PFSK-1 (cell line): ENCODE measurements around the gene CFAP57.

ENCODE experiments used
- FOXP2 ChIP-seq: optimal IDR thresholded peaks from 2 replicates; pipeline ENCODE3; 2011; ENCODE audit warnings: borderline replicate concordance, control low read depth, inconsistent platforms; ENCODE audit not compliant: insufficient read depth; ENCODE audit errors: extremely low read length, extremely low read depth
- POLR2AphosphoS5 ChIP-seq: IDR thresholded peaks from 2 replicates; pipeline ENCODE4 v1.6.1; 2012; ENCODE audit warnings: low read depth, mild to moderate bottlenecking, control low read depth, low read length, moderate library complexity
- REST ChIP-seq, 2 experiments: IDR thresholded peaks; 2 replicates each; pipeline versions ENCODE4 v1.6.1 to v1.8.0; 2011 to 2012; ENCODE audit warnings: low read depth in 2 of 2, low read length in 2 of 2, control low read depth in 1 of 2, inconsistent platforms in 1 of 2, mild to moderate bottlenecking in 1 of 2, moderate library complexity in 1 of 2; ENCODE audit not compliant: insufficient read depth in 1 of 2
- SIN3A ChIP-seq: IDR thresholded peaks from 2 replicates; pipeline ENCODE4 v1.6.1; 2012; ENCODE audit warnings: mild to moderate bottlenecking, low read length, moderate library complexity, borderline replicate concordance; ENCODE audit not compliant: insufficient read depth
- TAF1 ChIP-seq: IDR thresholded peaks from 2 replicates; pipeline ENCODE4 v1.6.1; 2012; ENCODE audit warnings: low read length, control low read depth, borderline replicate concordance; ENCODE audit not compliant: insufficient read depth

CFAP57 gene

GRCh38 chr1:43232074-43232473, 59.9 kb downstream of the CFAP57 start:
- TF ChIP-seq SIN3A (no peak), POLR2AphosphoS5 (no peak), TAF1 (no peak), FOXP2 (no peak), REST (IDR thresholded peaks at IDR 0.05; ENCODE audit: insufficient read depth in 1 of 2, low read depth in 2 of 2, low read length in 2 of 2) (no peak)

- no peak for TF ChIP-seq POLR2AphosphoS5
Observed at GRCh38 chr1:43232482-43232881, 60.4 kb downstream of the CFAP57 start.

- TF ChIP-seq POLR2AphosphoS5: no peak
- TF ChIP-seq FOXP2: no peak
- no peak for TF ChIP-seq SIN3A
- TF ChIP-seq REST (IDR thresholded peaks at IDR 0.05; ENCODE audit: insufficient read depth in 1 of 2, low read depth in 2 of 2, low read length in 2 of 2): no peak
Observed at GRCh38 chr1:43233631-43234030, 61.5 kb downstream of the CFAP57 start.

DNA sequence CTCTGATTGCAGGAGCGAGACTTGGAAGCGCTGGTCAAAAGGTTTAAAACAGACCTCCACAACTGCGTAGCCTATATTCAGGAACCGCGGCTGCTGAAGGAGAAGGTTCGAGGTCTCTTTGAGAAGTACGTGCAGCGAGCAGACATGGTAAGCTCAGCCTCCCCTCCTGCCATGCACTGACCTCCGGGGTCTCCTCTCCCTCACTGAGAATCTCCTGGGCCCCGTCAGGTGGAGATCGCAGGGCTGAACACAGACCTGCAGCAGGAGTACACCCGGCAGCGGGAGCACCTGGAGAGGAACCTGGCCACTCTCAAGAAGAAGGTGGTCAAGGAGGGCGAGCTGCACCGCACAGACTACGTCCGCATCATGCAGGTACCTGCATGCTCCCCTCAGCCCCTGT, 62.1 kb downstream of the CFAP57 start:
- no peak for TF ChIP-seq REST (IDR thresholded peaks at IDR 0.05; ENCODE audit: insufficient read depth in 1 of 2, low read depth in 2 of 2, low read length in 2 of 2)
- TF ChIP-seq FOXP2: no peak

DNA sequence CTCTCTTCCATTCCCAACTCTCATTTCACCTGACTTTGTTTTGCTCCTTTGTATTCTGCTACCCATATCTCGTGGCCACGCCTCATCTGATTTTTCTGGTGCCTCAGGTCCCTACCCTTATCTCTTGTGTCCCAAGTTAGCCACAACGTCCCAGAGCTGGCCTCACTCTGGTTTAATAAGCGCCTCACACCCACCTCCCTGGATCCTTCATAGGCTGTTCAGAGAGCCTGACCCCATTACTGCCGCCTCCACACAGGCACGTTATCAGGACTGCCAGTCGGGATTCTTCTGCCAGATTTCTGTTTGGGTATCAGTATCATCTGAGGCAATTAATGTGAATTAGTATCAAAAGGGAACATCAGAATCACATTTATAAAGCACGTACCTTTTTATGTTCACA, 62.9 kb downstream of the CFAP57 start:
- TF ChIP-seq FOXP2 (no peak), REST (IDR thresholded peaks at IDR 0.05; ENCODE audit: insufficient read depth in 1 of 2, low read depth in 2 of 2, low read length in 2 of 2) (no peak), POLR2AphosphoS5 (no peak), SIN3A (no peak), TAF1 (no peak)
